Inflammatory macrophage (primary cell): ENCODE measurements around the gene OPRPN.

Experiments used
- DNase-seq, 2 donors: peaks; one replicate each; pipeline ENCODE4 v3.0.0-alpha.2; 2020 to 2022
- total RNA-seq, 18 experiments: gene quantifications; one replicate each; lab custom pipeline; 2026; ENCODE audit warnings: mixed read lengths in 6 of 18, inconsistent platforms in 2 of 18; lab: John Stamatoyannopoulos, UW

Gene OPRPN
- total RNA-seq = 0 to 0.06 (median 0) reads per million in 18 experiments

GRCh38 chr4:70397580-70397979 is at the start of gene OPRPN:
OPRPN (plus strand) TSS chr4:70397940; CDS start chr4:70399286, 1,346 bp downstream.
- no peak for DNase-seq

- DNase-seq = no peak
These were observed 41.6 kb upstream of the OPRPN start for GRCh38 chr4:70356185-70356584.

- no peak for DNase-seq
These were observed 38.6 kb upstream of the OPRPN start for GRCh38 chr4:70359115-70359661.

- no peak for DNase-seq
These were observed 37.3 kb upstream of the OPRPN start, which contains the start of gene SMR3A for GRCh38 chr4:70360460-70360859. SMR3A (plus strand) TSS chr4:70360760; CDS start chr4:70362116, 1,356 bp downstream.

- DNase-seq = no peak
These were observed 33.7 kb upstream of the OPRPN start for GRCh38 chr4:70364002-70364401.

- no peak for DNase-seq
These were observed 32.3 kb upstream of the OPRPN start for GRCh38 chr4:70365479-70365878.

GRCh38 chr4:70367813-70368212 is 29.9 kb upstream of the OPRPN start:
- no peak for DNase-seq

- no peak for DNase-seq
These were observed 25.8 kb upstream of the OPRPN start for GRCh38 chr4:70371987-70372386.

GRCh38 chr4:70372760-70373159 is 25.0 kb upstream of the OPRPN start:
- DNase-seq = no peak

GRCh38 chr4:70380578-70380977 is 17.2 kb upstream of the OPRPN start:
- no peak for DNase-seq

GRCh38 chr4:70382691-70383181 is 15.0 kb upstream of the OPRPN start, which contains the start of gene SMR3B:
SMR3B (plus strand) TSS chr4:70383131; CDS start chr4:70384511, 1,380 bp downstream.
- no peak for DNase-seq

GRCh38 chr4:70392057-70392776 is 5.5 kb upstream of the OPRPN start:
- DNase-seq = no peak

GRCh38 chr4:70399319-70399718 is 1.6 kb downstream of the OPRPN start:
- no peak for DNase-seq

- no peak for DNase-seq
These were observed 5.0 kb downstream of the OPRPN start for GRCh38 chr4:70402762-70403161.

GRCh38 chr4:70405765-70406164 is 8.0 kb downstream of the OPRPN start:
- DNase-seq = no peak

- no peak for DNase-seq
These were observed 27.6 kb downstream of the OPRPN start for GRCh38 chr4:70425306-70425705.

GRCh38 chr4:70426789-70427188 is 29.0 kb downstream of the OPRPN start:
- no peak for DNase-seq

- DNase-seq = no peak
These were observed 39.5 kb downstream of the OPRPN start for GRCh38 chr4:70437197-70437596.

GRCh38 chr4:70442474-70442873 is 44.7 kb downstream of the OPRPN start:
- no peak for DNase-seq

- DNase-seq = no peak
These were observed 45.6 kb downstream of the OPRPN start for GRCh38 chr4:70443329-70443728.

- no peak for DNase-seq
These were observed 51.5 kb downstream of the OPRPN start for GRCh38 chr4:70449220-70449619.

- no peak for DNase-seq
These were observed 55.2 kb downstream of the OPRPN start for GRCh38 chr4:70452946-70453345.
